Measurements from ENCODE around the gene REN.

GRCh38 chr1:204157962-204158361 lies 8.2 kb downstream of the REN start:
- no peak for TF ChIP-seq EZH2 (IDR thresholded peaks at IDR 0.05; ENCODE audit: borderline replicate concordance, low read depth, low read length, severe bottlenecking)
- TF ChIP-seq MAX (IDR thresholded peaks at IDR 0.05; ENCODE audit: insufficient read depth, insufficient read length) = no peak
- no peak for TF ChIP-seq CTCF (IDR thresholded peaks at IDR 0.05; ENCODE audit: extremely low read depth in 1 of 2, insufficient read depth in 1 of 2, low read depth in 1 of 2, low read length in 2 of 2)
- no peak for TF ChIP-seq POLR2A (IDR thresholded peaks at IDR 0.05; ENCODE audit: low read depth, low read length)
- TF ChIP-seq JUN (IDR thresholded peaks at IDR 0.05; ENCODE audit: borderline replicate concordance, insufficient read depth, insufficient read length, low read depth) = no peak
- no peak for TF ChIP-seq GATA2 (IDR thresholded peaks at IDR 0.05; ENCODE audit: insufficient read depth, insufficient read length, low read depth, low read length)
- no peak for TF ChIP-seq FOS (IDR thresholded peaks at IDR 0.05; ENCODE audit: borderline replicate concordance, insufficient read depth, low read length)

Data from endothelial cell of umbilical vein (primary cell).